Loucy (cell line): ENCODE results near the gene KCNH2.

Source experiments
- EZH2phosphoT487 ChIP-seq: fragments of 200-600 bp; IDR thresholded peaks from 2 replicates; pipeline ENCODE4 v1.6.1; 2018; ENCODE audit warnings: antibody characterized with exemption, mild to moderate bottlenecking, moderate library complexity, borderline replicate concordance
- TF ChIP-seq, protein P1 (sequence below): fragments of 200-600 bp; sonication (generic); conservative IDR thresholded peaks from 2 replicates; pipeline ENCODE4 v1.5.1; 2014; ENCODE audit warnings: mild to moderate bottlenecking, antibody characterized with exemption, low read length

GRCh38 chr7:151011097-151011409, 32.9 kb upstream of the KCNH2 start:
- TF ChIP-seq, protein P1, sequence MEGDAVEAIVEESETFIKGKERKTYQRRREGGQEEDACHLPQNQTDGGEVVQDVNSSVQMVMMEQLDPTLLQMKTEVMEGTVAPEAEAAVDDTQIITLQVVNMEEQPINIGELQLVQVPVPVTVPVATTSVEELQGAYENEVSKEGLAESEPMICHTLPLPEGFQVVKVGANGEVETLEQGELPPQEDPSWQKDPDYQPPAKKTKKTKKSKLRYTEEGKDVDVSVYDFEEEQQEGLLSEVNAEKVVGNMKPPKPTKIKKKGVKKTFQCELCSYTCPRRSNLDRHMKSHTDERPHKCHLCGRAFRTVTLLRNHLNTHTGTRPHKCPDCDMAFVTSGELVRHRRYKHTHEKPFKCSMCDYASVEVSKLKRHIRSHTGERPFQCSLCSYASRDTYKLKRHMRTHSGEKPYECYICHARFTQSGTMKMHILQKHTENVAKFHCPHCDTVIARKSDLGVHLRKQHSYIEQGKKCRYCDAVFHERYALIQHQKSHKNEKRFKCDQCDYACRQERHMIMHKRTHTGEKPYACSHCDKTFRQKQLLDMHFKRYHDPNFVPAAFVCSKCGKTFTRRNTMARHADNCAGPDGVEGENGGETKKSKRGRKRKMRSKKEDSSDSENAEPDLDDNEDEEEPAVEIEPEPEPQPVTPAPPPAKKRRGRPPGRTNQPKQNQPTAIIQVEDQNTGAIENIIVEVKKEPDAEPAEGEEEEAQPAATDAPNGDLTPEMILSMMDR: no peak
- no peak for TF ChIP-seq EZH2phosphoT487
